IMR-90 (cell line): ENCODE results near the gene LRP1B. TPM values are rescaled to one million over a fixed set of nuclear protein-coding genes. Genes with fewer than 3 reads are reported as not detected.

Experiments used
- ATAC-seq: fragments of 200-7000 bp; cut with Tn5 transposase; 2 replicates; pipeline ENCODE4 v1.9.1; 2020; ENCODE audit warnings: low read depth, mild to moderate bottlenecking, moderate library complexity
- BruUV-seq: library from RNA; stranded (reverse); fragments of 400-500 nt; replicated peaks from 2 replicates; lab custom pipeline; 2021; lab: Mats Ljungman, UMichigan
- CTCF ChIA-PET: fragments of 300-600 bp; formaldehyde crosslinking; extraction: SDS; loops from one replicate; lab custom pipeline; 2021; ENCODE audit warnings: antibody characterized with exemption; lab: Yijun Ruan, JAX
- POLR2A ChIA-PET: fragments of 300-600 bp; sonication (Branson Sonifier 250); formaldehyde crosslinking; loops from one replicate; lab custom pipeline; 2022; ENCODE audit warnings: antibody characterized with exemption; ENCODE audit not compliant: unreplicated experiment; lab: Charles Lee
- DNase-seq: peaks from one replicate; pipeline ENCODE4 v3.0.0; 2013
- H2AFZ ChIP-seq: replicated peaks from 2 replicates; pipeline ENCODE3; 2013; ENCODE audit warnings: low read length, mild to moderate bottlenecking; ENCODE audit not compliant: poor library complexity
- H2AK5ac ChIP-seq: 2 replicates; pipeline ENCODE4 v1.6.1; 2013; ENCODE audit warnings: low read depth, low read length, inconsistent platforms
- H2AK9ac ChIP-seq: replicated peaks from 2 replicates; pipeline ENCODE3; 2013; ENCODE audit warnings: mild to moderate bottlenecking, low read depth, low read length, moderate library complexity; ENCODE audit not compliant: poor library complexity
- H2BK120ac ChIP-seq: 2 replicates; pipeline ENCODE4 v1.6.1; 2013; ENCODE audit warnings: low read depth, low read length, inconsistent platforms
- H2BK15ac ChIP-seq: 3 replicates; pipeline ENCODE4 v1.6.1; 2013; ENCODE audit warnings: low read depth, low read length, inconsistent platforms
- H2BK20ac ChIP-seq: 2 replicates; pipeline ENCODE4 v1.6.1; 2013; ENCODE audit warnings: low read depth, mild to moderate bottlenecking, inconsistent platforms, low read length, moderate library complexity
- H2BK5ac ChIP-seq: 2 replicates; pipeline ENCODE4 v1.6.1; 2013; ENCODE audit warnings: mild to moderate bottlenecking, low read depth, low read length, inconsistent platforms; ENCODE audit not compliant: poor library complexity, severe bottlenecking
- H3K14ac ChIP-seq: replicated peaks from 2 replicates; pipeline ENCODE4 v1.6.1; 2013; ENCODE audit warnings: low read depth, low read length, inconsistent platforms
- H3K18ac ChIP-seq: 2 replicates; pipeline ENCODE4 v1.6.1; 2013; ENCODE audit warnings: low read depth, low read length, control low read depth
- H3K23ac ChIP-seq: 2 replicates; pipeline ENCODE4 v1.6.1; 2013; ENCODE audit warnings: low read depth, low read length, inconsistent platforms
- H3K27ac ChIP-seq: 2 replicates; pipeline ENCODE4 v1.5.1; 2013; ENCODE audit warnings: mild to moderate bottlenecking, control low read depth, low read length; ENCODE audit not compliant: insufficient read depth
- H3K27me3 ChIP-seq: 2 replicates; pipeline ENCODE4 v1.6.1; 2013; ENCODE audit warnings: low read length; ENCODE audit not compliant: control insufficient read depth, insufficient read depth
- H3K36me3 ChIP-seq: 2 replicates; pipeline ENCODE4 v1.6.1; 2013; ENCODE audit warnings: low read length, mixed read lengths; ENCODE audit not compliant: control insufficient read depth, insufficient read depth
- H3K4ac ChIP-seq: 2 replicates; pipeline ENCODE4 v1.6.1; 2013; ENCODE audit warnings: low read depth, low read length, inconsistent platforms
- H3K4me1 ChIP-seq: 2 replicates; pipeline ENCODE4 v1.6.1; 2013; ENCODE audit warnings: low read length, mixed read lengths; ENCODE audit not compliant: control insufficient read depth, insufficient read depth
- H3K4me2 ChIP-seq: 2 replicates; pipeline ENCODE4 v1.6.1; 2013; ENCODE audit warnings: low read depth, mild to moderate bottlenecking, control low read depth, low read length, moderate library complexity
- H3K4me3 ChIP-seq: 2 replicates; pipeline ENCODE4 v1.5.1; 2013; ENCODE audit warnings: low read depth, mild to moderate bottlenecking, control low read depth, low read length, moderate library complexity; ENCODE audit not compliant: insufficient read depth
- H3K56ac ChIP-seq: 2 replicates; pipeline ENCODE4 v1.6.1; 2013; ENCODE audit warnings: low read length, inconsistent platforms; ENCODE audit not compliant: insufficient read depth; ENCODE audit errors: extremely low read depth
- H3K79me1 ChIP-seq, 2 experiments: 2 replicates each; pipeline ENCODE4 v1.6.1; 2013; ENCODE audit warnings: low read length in 2 of 2, inconsistent platforms in 1 of 2, low read depth in 1 of 2
- H3K9ac ChIP-seq: 2 replicates; pipeline ENCODE4 v1.6.1; 2013; ENCODE audit warnings: low read depth, low read length, control low read depth
- H3K9me1 ChIP-seq: 2 replicates; pipeline ENCODE4 v1.6.1; 2013; ENCODE audit warnings: low read length, inconsistent platforms; ENCODE audit not compliant: insufficient read depth
- H3K9me3 ChIP-seq: 2 replicates; pipeline ENCODE4 v1.6.1; 2013; ENCODE audit warnings: low read length; ENCODE audit not compliant: control insufficient read depth, insufficient read depth
- H4K20me1 ChIP-seq: 2 replicates; pipeline ENCODE4 v1.6.1; 2013; ENCODE audit warnings: low read length, inconsistent platforms; ENCODE audit not compliant: insufficient read depth
- H4K5ac ChIP-seq: 2 replicates; pipeline ENCODE4 v1.6.1; 2013; ENCODE audit warnings: mild to moderate bottlenecking, low read depth, low read length, control low read depth
- H4K8ac ChIP-seq, 2 experiments: 2 replicates each; pipeline ENCODE4 v1.6.1; 2013; ENCODE audit warnings: low read depth in 2 of 2, low read length in 2 of 2, control low read depth in 1 of 2, inconsistent platforms in 1 of 2
- H4K91ac ChIP-seq: 2 replicates; pipeline ENCODE4 v1.6.1; 2013; ENCODE audit warnings: low read depth, low read length, inconsistent platforms; ENCODE audit not compliant: insufficient read depth
- BHLHE40 ChIP-seq: fragments of 150-350 bp; IDR thresholded peaks from 2 replicates; pipeline ENCODE4 v1.6.1; 2016; ENCODE audit warnings: mild to moderate bottlenecking, low read depth, low read length
- CEBPB ChIP-seq: IDR thresholded peaks from 2 replicates; pipeline ENCODE4 v1.6.1; 2012; ENCODE audit warnings: low read depth, low read length, improper control_type of control experiment
- CHD1 ChIP-seq: IDR thresholded peaks from 2 replicates; pipeline ENCODE4 v1.6.1; 2012; ENCODE audit warnings: low read depth, low read length, improper control_type of control experiment
- FOS ChIP-seq: fragments of 150-350 bp; IDR thresholded peaks from 2 replicates; pipeline ENCODE4 v1.6.1; 2016; ENCODE audit warnings: low read depth, low read length
- MAFK ChIP-seq: IDR thresholded peaks from 2 replicates; pipeline ENCODE4 v1.6.1; 2012; ENCODE audit warnings: low read depth, low read length, improper control_type of control experiment
- MAZ ChIP-seq: IDR thresholded peaks from 2 replicates; pipeline ENCODE4 v1.6.1; 2012; ENCODE audit warnings: low read depth, mild to moderate bottlenecking, low read length, improper control_type of control experiment, moderate library complexity, borderline replicate concordance
- MXI1 ChIP-seq: IDR thresholded peaks from 2 replicates; pipeline ENCODE4 v1.6.1; 2012; ENCODE audit warnings: low read depth, mild to moderate bottlenecking, low read length, moderate library complexity, borderline replicate concordance
- NFE2L2 ChIP-seq: fragments of 150-350 bp; IDR thresholded peaks from 2 replicates; pipeline ENCODE4 v1.6.1; 2016; ENCODE audit warnings: low read depth, mild to moderate bottlenecking, low read length
- POLR2A ChIP-seq: IDR thresholded peaks from 2 replicates; pipeline ENCODE4 v1.6.1; 2012; ENCODE audit warnings: mild to moderate bottlenecking, low read depth, low read length
- RAD21 ChIP-seq: IDR thresholded peaks from 2 replicates; pipeline ENCODE4 v1.6.1; 2012; ENCODE audit warnings: low read length, improper control_type of control experiment
- RCOR1 ChIP-seq: IDR thresholded peaks from 2 replicates; pipeline ENCODE4 v1.6.1; 2012; ENCODE audit warnings: mild to moderate bottlenecking, low read length, improper control_type of control experiment; ENCODE audit not compliant: insufficient replicate concordance
- RFX5 ChIP-seq: IDR thresholded peaks from 2 replicates; pipeline ENCODE4 v1.8.0; 2012; ENCODE audit warnings: low read depth, mild to moderate bottlenecking, low read length, moderate library complexity
- SMC3 ChIP-seq: fragments of 150-350 bp; IDR thresholded peaks from 2 replicates; pipeline ENCODE4 v1.6.1; 2016; ENCODE audit warnings: low read depth, mild to moderate bottlenecking, antibody characterized with exemption, low read length, moderate library complexity
- USF2 ChIP-seq: fragments of 150-350 bp; IDR thresholded peaks from 2 replicates; pipeline ENCODE4 v1.6.1; 2017; ENCODE audit warnings: mild to moderate bottlenecking, antibody characterized with exemption, low read length, low read depth
- WGBS, 2 experiments: methylation state at CpG; one replicate each; pipeline versions ENCODE4 v1.1.5 to v1.1.7; 2013; ENCODE audit warnings: missing lambda C conversion rate in 2 of 2; ENCODE audit not compliant: insufficient read length in 1 of 2; ENCODE audit errors: extremely low coverage in 2 of 2; 5-methylcytosine and 5-hydroxymethylcytosine counted together
- dilution Hi-C: fragments of 300-500 bp; cut with HindIII; formaldehyde crosslinking; loops from one replicate; pipeline ENCODE4 v1.14.3; 2018; ENCODE audit warnings: low sequenced_read_pairs; ENCODE audit not compliant: unreplicated experiment
- in situ Hi-C: fragments of 300-500 bp; cut with MboI; formaldehyde crosslinking; loops from 3 replicates; pipeline ENCODE4 v1.14.3; 2019; ENCODE audit warnings: low sequenced_read_pairs, inconsistent platforms, mixed read lengths
- intact Hi-C: fragments of 100-400 bp; cut with micrococcal nuclease; formaldehyde crosslinking; loops from 2 replicates; pipeline ENCODE4 v1.10.0; 2022
- polyA plus RNA-seq, 3 experiments: library from polyadenylated mRNA; depleted of rRNA; stranded (reverse); fragments of >200 nt; gene quantifications; 2 replicates each; pipeline ENCODE4 v1.2.3, GENCODE V29; 2012; ENCODE audit warnings: low replicate concordance in 1 of 3
- total RNA-seq: library from RNA; depleted of rRNA; stranded (reverse); fragments of >200 nt; gene quantifications from 2 replicates; pipeline ENCODE4 v1.2.3, GENCODE V29; 2012
- TF ChIP-seq, protein P1 (sequence below): conservative IDR thresholded peaks from 2 replicates; pipeline ENCODE4 v1.5.1; 2012; ENCODE audit warnings: mild to moderate bottlenecking, low read depth, low read length, improper control_type of control experiment
- TF ChIP-seq, protein P2 (sequence below): fragments of 150-350 bp; IDR thresholded peaks from 2 replicates; pipeline ENCODE4 v1.6.1; 2016; ENCODE audit warnings: low read depth, mild to moderate bottlenecking, low read length, moderate library complexity, borderline replicate concordance

LRP1B gene
- total and polyA plus RNA-seq, 2 of the 4 experiments (the other 2 are of a cell fraction) = under 0.01 to 0.02 TPM

DNA sequence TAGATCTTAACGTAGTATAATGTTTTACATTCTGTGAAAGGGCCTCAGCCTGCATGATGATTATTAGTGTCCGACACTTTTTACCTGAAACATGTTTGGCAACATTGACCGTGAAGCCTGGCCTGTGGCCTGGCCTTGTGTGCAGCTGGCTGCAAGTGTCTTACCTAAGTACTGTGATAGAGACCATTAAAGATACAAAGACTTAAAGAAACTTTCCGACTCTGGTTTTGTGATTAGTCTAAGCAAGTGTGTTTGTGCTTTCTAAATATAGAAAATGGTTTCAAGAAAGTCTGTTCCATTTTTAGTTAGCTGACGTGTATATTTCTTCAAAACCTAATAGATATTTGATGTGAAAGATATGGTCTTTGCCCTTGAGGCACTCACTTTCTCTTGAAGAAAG lies 601.8 kb downstream of the LRP1B start:
- POLR2A ChIA-PET = no interaction called here
- Histone ChIP-seq H3K27me3 (no peaks in the 10 kb centered on the region), H3K4me2 (no peak overlapping the region), H3K4ac (no peak overlapping the region), H2AFZ (no peak overlapping the region), H3K18ac (no peak overlapping the region), H2BK15ac (no peak overlapping the region), H3K9ac (no peak overlapping the region), H2BK5ac (no peak overlapping the region), H4K20me1 (no peaks in the 10 kb centered on the region), H3K4me3 (no peak overlapping the region), H2BK20ac (no peak overlapping the region), H3K56ac (no peak overlapping the region), H4K5ac (no peak overlapping the region), H2AK5ac (no peak overlapping the region), H2AK9ac (no peak overlapping the region), H3K14ac (no peak overlapping the region), H4K8ac (no peak overlapping the region), H4K91ac (no peak overlapping the region), H3K36me3 (no peaks in the 10 kb centered on the region), H3K9me3 (no peaks in the 10 kb centered on the region), H3K23ac (no peak overlapping the region), H3K4me1 (no peaks in the 10 kb centered on the region), H2BK120ac (no peak overlapping the region), H3K9me1 (no peaks in the 10 kb centered on the region), H3K27ac (no peak overlapping the region), H3K79me1 (no peaks in the 10 kb centered on the region)
- BruUV-seq = no TSS peak
- in situ Hi-C loops (no loop called here), dilution Hi-C loops (no loop called here), intact Hi-C loops (no loop called here)
- CTCF ChIA-PET = interaction anchor here (0.6 to 1.0 kb wide), 2 partner anchors 11 to 333 kb away, joined by 3 read pairs; no protein-coding TSS in a partner anchor
- TF ChIP-seq MAZ (no peak), CEBPB (no peak), BHLHE40 (no peak), MAFK (no peak), USF2 (no peak), FOS (no peak), MXI1 (no peak), RCOR1 (no peak), POLR2A (no peak), RAD21 (no peak), NFE2L2 (no peak), SMC3 (no peak), RFX5 (no peak), CHD1 (no peak)
- TF ChIP-seq, protein P1, sequence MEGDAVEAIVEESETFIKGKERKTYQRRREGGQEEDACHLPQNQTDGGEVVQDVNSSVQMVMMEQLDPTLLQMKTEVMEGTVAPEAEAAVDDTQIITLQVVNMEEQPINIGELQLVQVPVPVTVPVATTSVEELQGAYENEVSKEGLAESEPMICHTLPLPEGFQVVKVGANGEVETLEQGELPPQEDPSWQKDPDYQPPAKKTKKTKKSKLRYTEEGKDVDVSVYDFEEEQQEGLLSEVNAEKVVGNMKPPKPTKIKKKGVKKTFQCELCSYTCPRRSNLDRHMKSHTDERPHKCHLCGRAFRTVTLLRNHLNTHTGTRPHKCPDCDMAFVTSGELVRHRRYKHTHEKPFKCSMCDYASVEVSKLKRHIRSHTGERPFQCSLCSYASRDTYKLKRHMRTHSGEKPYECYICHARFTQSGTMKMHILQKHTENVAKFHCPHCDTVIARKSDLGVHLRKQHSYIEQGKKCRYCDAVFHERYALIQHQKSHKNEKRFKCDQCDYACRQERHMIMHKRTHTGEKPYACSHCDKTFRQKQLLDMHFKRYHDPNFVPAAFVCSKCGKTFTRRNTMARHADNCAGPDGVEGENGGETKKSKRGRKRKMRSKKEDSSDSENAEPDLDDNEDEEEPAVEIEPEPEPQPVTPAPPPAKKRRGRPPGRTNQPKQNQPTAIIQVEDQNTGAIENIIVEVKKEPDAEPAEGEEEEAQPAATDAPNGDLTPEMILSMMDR = no peak
- TF ChIP-seq, protein P2, sequence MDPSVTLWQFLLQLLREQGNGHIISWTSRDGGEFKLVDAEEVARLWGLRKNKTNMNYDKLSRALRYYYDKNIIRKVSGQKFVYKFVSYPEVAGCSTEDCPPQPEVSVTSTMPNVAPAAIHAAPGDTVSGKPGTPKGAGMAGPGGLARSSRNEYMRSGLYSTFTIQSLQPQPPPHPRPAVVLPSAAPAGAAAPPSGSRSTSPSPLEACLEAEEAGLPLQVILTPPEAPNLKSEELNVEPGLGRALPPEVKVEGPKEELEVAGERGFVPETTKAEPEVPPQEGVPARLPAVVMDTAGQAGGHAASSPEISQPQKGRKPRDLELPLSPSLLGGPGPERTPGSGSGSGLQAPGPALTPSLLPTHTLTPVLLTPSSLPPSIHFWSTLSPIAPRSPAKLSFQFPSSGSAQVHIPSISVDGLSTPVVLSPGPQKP = no peak
- no peak for DNase-seq
- no peak for ATAC-seq
- WGBS, 2 experiments = no CpG with 5 or more reads among the region's 5 CpGs
